Heart left ventricle (tissue), 13 donors: ENCODE results near the gene NLRP1.

Experiments used
- CTCF ChIP-seq, 12 donors: fragments of 200-600 bp; sonication (generic) in 4 of 12; IDR thresholded peaks; one replicate each; pipeline versions ENCODE4 v1.5.0 to v1.8.0; 2018 to 2022; ENCODE audit warnings: antibody characterized with exemption in 12 of 12, mild to moderate bottlenecking in 5 of 12
- POLR2A ChIP-seq, 2 donors: fragments of 450-650 bp; IDR thresholded peaks; one replicate each; pipeline ENCODE4 v1.6.1; 2017; ENCODE audit warnings: antibody characterized with exemption in 2 of 2, mild to moderate bottlenecking in 2 of 2, moderate library complexity in 2 of 2
- donor health status: ischemic (EF 13 %, LVEDD 7.1; RV severe dilation, severe dysfunction).
- donor health status: DM: no; HTN: yes; CAD: no.
- donor health status: DM: no; HTN: no; CAD: no.
- donor health status: ischemic (EF 25% LVEDD 6.9; RV normal size, moderate dysfunction).
- donor health status: ischemic (EF 25% LVEDD 5.7; RV mildly dilated, moderate dysfunction).
- donor health status: ischemic (EF 35%, LVEDD 5.7; RV mildly dilated, moderate dysfunction).
- donor health status: nonischemic (EF 11% LVEDD 7.7; RV severe dilation, severe dysfunction).
- donor health status: DM: yes; HTN: yes; CAD: no.
- donor health status: PGD.
- donor health status: ischemic (EF 29% LVEDD 5.4; RV normal size, mild dysfunction).
- donor health status: nonischemic (EF 23%, LVEDD 6.1; RV moderate dilation, normal function).

DNA sequence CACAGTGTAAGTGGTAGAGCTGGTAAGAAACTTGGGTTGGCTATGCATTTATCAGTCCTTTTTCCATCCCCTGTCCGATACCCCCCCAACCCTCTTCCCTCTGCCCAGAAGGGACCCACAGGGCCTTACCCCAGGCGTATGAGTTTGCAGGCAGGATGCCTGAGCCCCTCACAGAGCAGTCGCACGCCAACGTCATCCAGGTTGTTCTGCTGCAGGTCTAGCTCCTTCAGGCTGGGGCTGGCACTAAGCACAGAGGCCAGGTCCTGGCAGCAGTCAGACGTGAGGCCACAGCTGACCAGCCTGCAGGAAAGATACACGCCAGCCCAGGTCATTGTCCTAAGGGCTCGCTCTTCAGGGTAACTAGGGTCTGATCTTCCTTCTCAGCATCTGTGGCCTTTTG lies 45.0 kb downstream of the NLRP1 start:
- TF ChIP-seq POLR2A (IDR thresholded peaks at IDR 0.05) (no peak), CTCF (IDR thresholded peaks at IDR 0.05) (no peak)
